NCI-H460 (cell line): Measurements from ENCODE around the gene ZNF256. TPM values are rescaled to one million over a fixed set of nuclear protein-coding genes. Genes with fewer than 3 reads are reported as not detected.

ENCODE experiments used
- DNase-seq: peaks from one replicate; pipeline ENCODE4 v3.0.0-alpha.2; 2016; ENCODE audit warnings: low read depth; ENCODE audit errors: extremely low read depth
- total RNA-seq: library from RNA; depleted of rRNA; stranded (reverse); fragments of >200 nt; shearing (Covaris generic); gene quantifications from 2 replicates; pipeline ENCODE4 v1.2.3, GENCODE V29; 2014; rRNA removed

Gene ZNF256
- total RNA-seq, 1 experiment from 2014 or later = not detected

GRCh38 chr19:57900311-57900710 lies 47.2 kb downstream of the ZNF256 start:
- no peak for DNase-seq

Other genes with a start within 250 kb of the ZNF256 start
- not detected in 2 replicates for gene ZNF154, start 238.5 kb downstream of the ZNF256 start, total RNA-seq
- gene ZNF671, start 220.1 kb downstream of the ZNF256 start, total RNA-seq = not detected in 2 replicates
- gene ZNF776, start 200.9 kb downstream of the ZNF256 start, total RNA-seq = 6.5 and 8.8 TPM in 2 replicates
- 11.1 and 12.4 TPM in 2 replicates for gene ZNF586, start 178.0 kb downstream of the ZNF256 start, total RNA-seq
- 3.1 and 4.9 TPM in 2 replicates for gene ZNF552, start 132.8 kb downstream of the ZNF256 start, total RNA-seq
- gene ZNF587B, start 117.4 kb downstream of the ZNF256 start, total RNA-seq = 7.6 and 12.5 TPM in 2 replicates
- gene ZNF587, start 97.8 kb downstream of the ZNF256 start, total RNA-seq = 11.5 and 13.9 TPM in 2 replicates
- 2.1 and 2.5 TPM in 2 replicates for gene ZNF814, start 58.7 kb downstream of the ZNF256 start, total RNA-seq
- gene ZNF417, start 31.1 kb downstream of the ZNF256 start, total RNA-seq = 5.2 and 5.4 TPM in 2 replicates
- gene ZNF418, start 12.3 kb downstream of the ZNF256 start, total RNA-seq = not detected in 2 replicates
- gene C19orf18, start 26.8 kb upstream of the ZNF256 start, total RNA-seq = not detected in 2 replicates
- gene ZNF606, start 55.1 kb upstream of the ZNF256 start, total RNA-seq = 2.9 TPM in 2 replicates
- not detected in 2 replicates for gene ZSCAN1, start 86.3 kb upstream of the ZNF256 start, total RNA-seq
- gene ZNF135, start 111.6 kb upstream of the ZNF256 start, total RNA-seq = 0.52 and 0.87 TPM in 2 replicates
- gene ZSCAN18, start 150.5 kb upstream of the ZNF256 start, total RNA-seq = 20.1 and 20.7 TPM in 2 replicates
- 10.9 and 11.3 TPM in 2 replicates for gene ZNF329, start 203.1 kb upstream of the ZNF256 start, total RNA-seq
- 22.4 and 26.2 TPM in 2 replicates for gene ZNF274, start 235.4 kb upstream of the ZNF256 start, total RNA-seq